ENCODE data around the gene LPP.

DNA sequence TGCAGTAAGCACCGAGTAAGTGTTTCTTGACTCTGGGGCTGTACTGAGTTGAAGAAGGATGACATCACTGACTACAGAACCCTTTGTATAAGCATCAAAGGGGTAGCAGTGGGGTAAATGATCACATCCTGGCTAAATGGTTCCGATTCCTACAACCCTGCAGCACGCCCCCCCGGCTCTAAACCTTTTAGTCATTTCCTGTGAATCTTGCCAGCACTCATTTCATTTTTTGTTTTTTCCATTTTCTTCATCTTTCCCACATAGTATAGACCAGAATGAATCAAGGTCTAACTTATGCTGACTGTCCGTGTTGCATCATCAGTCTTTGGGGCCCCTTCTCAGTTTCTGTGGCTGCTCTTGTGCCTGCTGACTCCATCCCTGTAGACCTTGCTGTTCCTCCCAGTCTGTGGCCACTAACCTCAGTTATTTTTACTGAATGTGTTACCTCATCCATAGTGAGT lies 634.7 kb downstream of the LPP start:
- TF ChIP-seq CTCF (conservative IDR thresholded peaks at IDR 0.05), result no peak
- no peak for TF ChIP-seq EZH2 (IDR thresholded peaks at IDR 0.05; ENCODE audit: low read depth)

All from PC-9 (cell line).